IMR-90 (cell line): ENCODE results near the gene STK10. TPM values are rescaled to one million over a fixed set of nuclear protein-coding genes. Genes with fewer than 3 reads are reported as not detected.

Source experiments
- ATAC-seq: fragments of 200-7000 bp; cut with Tn5 transposase; 2 replicates; pipeline ENCODE4 v1.9.1; 2020; ENCODE audit warnings: low read depth, mild to moderate bottlenecking, moderate library complexity
- BruUV-seq: library from RNA; stranded (reverse); fragments of 400-500 nt; replicated peaks from 2 replicates; lab custom pipeline; 2021; lab: Mats Ljungman, UMichigan
- CTCF ChIA-PET: fragments of 300-600 bp; formaldehyde crosslinking; extraction: SDS; loops from one replicate; lab custom pipeline; 2021; ENCODE audit warnings: antibody characterized with exemption; lab: Yijun Ruan, JAX
- POLR2A ChIA-PET: fragments of 300-600 bp; sonication (Branson Sonifier 250); formaldehyde crosslinking; loops from one replicate; lab custom pipeline; 2022; ENCODE audit warnings: antibody characterized with exemption; ENCODE audit not compliant: unreplicated experiment; lab: Charles Lee
- DNase-seq: peaks from one replicate; pipeline ENCODE4 v3.0.0; 2013
- H2AFZ ChIP-seq: replicated peaks from 2 replicates; pipeline ENCODE3; 2013; ENCODE audit warnings: low read length, mild to moderate bottlenecking; ENCODE audit not compliant: poor library complexity
- H2AK5ac ChIP-seq: 2 replicates; pipeline ENCODE4 v1.6.1; 2013; ENCODE audit warnings: low read depth, low read length, inconsistent platforms
- H2AK9ac ChIP-seq: replicated peaks from 2 replicates; pipeline ENCODE3; 2013; ENCODE audit warnings: mild to moderate bottlenecking, low read depth, low read length, moderate library complexity; ENCODE audit not compliant: poor library complexity
- H2BK120ac ChIP-seq: 2 replicates; pipeline ENCODE4 v1.6.1; 2013; ENCODE audit warnings: low read depth, low read length, inconsistent platforms
- H2BK15ac ChIP-seq: 3 replicates; pipeline ENCODE4 v1.6.1; 2013; ENCODE audit warnings: low read depth, low read length, inconsistent platforms
- H2BK20ac ChIP-seq: 2 replicates; pipeline ENCODE4 v1.6.1; 2013; ENCODE audit warnings: low read depth, mild to moderate bottlenecking, inconsistent platforms, low read length, moderate library complexity
- H2BK5ac ChIP-seq: 2 replicates; pipeline ENCODE4 v1.6.1; 2013; ENCODE audit warnings: mild to moderate bottlenecking, low read depth, low read length, inconsistent platforms; ENCODE audit not compliant: poor library complexity, severe bottlenecking
- H3K14ac ChIP-seq: replicated peaks from 2 replicates; pipeline ENCODE4 v1.6.1; 2013; ENCODE audit warnings: low read depth, low read length, inconsistent platforms
- H3K18ac ChIP-seq: 2 replicates; pipeline ENCODE4 v1.6.1; 2013; ENCODE audit warnings: low read depth, low read length, control low read depth
- H3K23ac ChIP-seq: 2 replicates; pipeline ENCODE4 v1.6.1; 2013; ENCODE audit warnings: low read depth, low read length, inconsistent platforms
- H3K27ac ChIP-seq: 2 replicates; pipeline ENCODE4 v1.5.1; 2013; ENCODE audit warnings: mild to moderate bottlenecking, control low read depth, low read length; ENCODE audit not compliant: insufficient read depth
- H3K27me3 ChIP-seq: 2 replicates; pipeline ENCODE4 v1.6.1; 2013; ENCODE audit warnings: low read length; ENCODE audit not compliant: control insufficient read depth, insufficient read depth
- H3K36me3 ChIP-seq: 2 replicates; pipeline ENCODE4 v1.6.1; 2013; ENCODE audit warnings: low read length, mixed read lengths; ENCODE audit not compliant: control insufficient read depth, insufficient read depth
- H3K4ac ChIP-seq: 2 replicates; pipeline ENCODE4 v1.6.1; 2013; ENCODE audit warnings: low read depth, low read length, inconsistent platforms
- H3K4me1 ChIP-seq: 2 replicates; pipeline ENCODE4 v1.6.1; 2013; ENCODE audit warnings: low read length, mixed read lengths; ENCODE audit not compliant: control insufficient read depth, insufficient read depth
- H3K4me2 ChIP-seq: 2 replicates; pipeline ENCODE4 v1.6.1; 2013; ENCODE audit warnings: low read depth, mild to moderate bottlenecking, control low read depth, low read length, moderate library complexity
- H3K4me3 ChIP-seq: 2 replicates; pipeline ENCODE4 v1.5.1; 2013; ENCODE audit warnings: low read depth, mild to moderate bottlenecking, control low read depth, low read length, moderate library complexity; ENCODE audit not compliant: insufficient read depth
- H3K56ac ChIP-seq: 2 replicates; pipeline ENCODE4 v1.6.1; 2013; ENCODE audit warnings: low read length, inconsistent platforms; ENCODE audit not compliant: insufficient read depth; ENCODE audit errors: extremely low read depth
- H3K79me1 ChIP-seq, 2 experiments: 2 replicates each; pipeline ENCODE4 v1.6.1; 2013; ENCODE audit warnings: low read length in 2 of 2, inconsistent platforms in 1 of 2, low read depth in 1 of 2
- H3K9ac ChIP-seq: 2 replicates; pipeline ENCODE4 v1.6.1; 2013; ENCODE audit warnings: low read depth, low read length, control low read depth
- H3K9me1 ChIP-seq: 2 replicates; pipeline ENCODE4 v1.6.1; 2013; ENCODE audit warnings: low read length, inconsistent platforms; ENCODE audit not compliant: insufficient read depth
- H3K9me3 ChIP-seq: 2 replicates; pipeline ENCODE4 v1.6.1; 2013; ENCODE audit warnings: low read length; ENCODE audit not compliant: control insufficient read depth, insufficient read depth
- H4K20me1 ChIP-seq: 2 replicates; pipeline ENCODE4 v1.6.1; 2013; ENCODE audit warnings: low read length, inconsistent platforms; ENCODE audit not compliant: insufficient read depth
- H4K5ac ChIP-seq: 2 replicates; pipeline ENCODE4 v1.6.1; 2013; ENCODE audit warnings: mild to moderate bottlenecking, low read depth, low read length, control low read depth
- H4K8ac ChIP-seq, 2 experiments: 2 replicates each; pipeline ENCODE4 v1.6.1; 2013; ENCODE audit warnings: low read depth in 2 of 2, low read length in 2 of 2, control low read depth in 1 of 2, inconsistent platforms in 1 of 2
- H4K91ac ChIP-seq: 2 replicates; pipeline ENCODE4 v1.6.1; 2013; ENCODE audit warnings: low read depth, low read length, inconsistent platforms; ENCODE audit not compliant: insufficient read depth
- CEBPB ChIP-seq: IDR thresholded peaks from 2 replicates; pipeline ENCODE4 v1.6.1; 2012; ENCODE audit warnings: low read depth, low read length, improper control_type of control experiment
- ELK1 ChIP-seq: fragments of 150-350 bp; IDR thresholded peaks from 2 replicates; pipeline ENCODE4 v1.6.1; 2016; ENCODE audit warnings: low read depth, mild to moderate bottlenecking, low read length, moderate library complexity, borderline replicate concordance
- FOS ChIP-seq: fragments of 150-350 bp; IDR thresholded peaks from 2 replicates; pipeline ENCODE4 v1.6.1; 2016; ENCODE audit warnings: low read depth, low read length
- MAFK ChIP-seq: IDR thresholded peaks from 2 replicates; pipeline ENCODE4 v1.6.1; 2012; ENCODE audit warnings: low read depth, low read length, improper control_type of control experiment
- MXI1 ChIP-seq: IDR thresholded peaks from 2 replicates; pipeline ENCODE4 v1.6.1; 2012; ENCODE audit warnings: low read depth, mild to moderate bottlenecking, low read length, moderate library complexity, borderline replicate concordance
- NFE2L2 ChIP-seq: fragments of 150-350 bp; IDR thresholded peaks from 2 replicates; pipeline ENCODE4 v1.6.1; 2016; ENCODE audit warnings: low read depth, mild to moderate bottlenecking, low read length
- POLR2A ChIP-seq: IDR thresholded peaks from 2 replicates; pipeline ENCODE4 v1.6.1; 2012; ENCODE audit warnings: mild to moderate bottlenecking, low read depth, low read length
- RAD21 ChIP-seq: IDR thresholded peaks from 2 replicates; pipeline ENCODE4 v1.6.1; 2012; ENCODE audit warnings: low read length, improper control_type of control experiment
- RCOR1 ChIP-seq: IDR thresholded peaks from 2 replicates; pipeline ENCODE4 v1.6.1; 2012; ENCODE audit warnings: mild to moderate bottlenecking, low read length, improper control_type of control experiment; ENCODE audit not compliant: insufficient replicate concordance
- RFX5 ChIP-seq: IDR thresholded peaks from 2 replicates; pipeline ENCODE4 v1.8.0; 2012; ENCODE audit warnings: low read depth, mild to moderate bottlenecking, low read length, moderate library complexity
- SMC3 ChIP-seq: fragments of 150-350 bp; IDR thresholded peaks from 2 replicates; pipeline ENCODE4 v1.6.1; 2016; ENCODE audit warnings: low read depth, mild to moderate bottlenecking, antibody characterized with exemption, low read length, moderate library complexity
- WGBS, 2 experiments: methylation state at CpG; one replicate each; pipeline versions ENCODE4 v1.1.5 to v1.1.7; 2013; ENCODE audit warnings: missing lambda C conversion rate in 2 of 2; ENCODE audit not compliant: insufficient read length in 1 of 2; ENCODE audit errors: extremely low coverage in 2 of 2; 5-methylcytosine and 5-hydroxymethylcytosine counted together
- dilution Hi-C: fragments of 300-500 bp; cut with HindIII; formaldehyde crosslinking; loops from one replicate; pipeline ENCODE4 v1.14.3; 2018; ENCODE audit warnings: low sequenced_read_pairs; ENCODE audit not compliant: unreplicated experiment
- in situ Hi-C: fragments of 300-500 bp; cut with MboI; formaldehyde crosslinking; loops from 3 replicates; pipeline ENCODE4 v1.14.3; 2019; ENCODE audit warnings: low sequenced_read_pairs, inconsistent platforms, mixed read lengths
- intact Hi-C: fragments of 100-400 bp; cut with micrococcal nuclease; formaldehyde crosslinking; loops from 2 replicates; pipeline ENCODE4 v1.10.0; 2022
- polyA plus RNA-seq, 3 experiments: library from polyadenylated mRNA; depleted of rRNA; stranded (reverse); fragments of >200 nt; gene quantifications; 2 replicates each; pipeline ENCODE4 v1.2.3, GENCODE V29; 2012; ENCODE audit warnings: low replicate concordance in 1 of 3
- total RNA-seq: library from RNA; depleted of rRNA; stranded (reverse); fragments of >200 nt; gene quantifications from 2 replicates; pipeline ENCODE4 v1.2.3, GENCODE V29; 2012
- TF ChIP-seq, protein P1 (sequence below): conservative IDR thresholded peaks from 2 replicates; pipeline ENCODE4 v1.5.1; 2012; ENCODE audit warnings: mild to moderate bottlenecking, low read depth, low read length, improper control_type of control experiment

STK10 gene
- total and polyA plus RNA-seq, 2 of the 4 experiments (the other 2 are of a cell fraction) = 15.4 to 18.5 TPM

GRCh38 chr5:172106511-172107356 lies 81.3 kb downstream of the STK10 start:
- Histone ChIP-seq H3K18ac (peak overlapping the region; percentile 55; the same call in 1 of the 2 replicates), H3K9me1 (peaks cover 16% of the 10 kb centered on the region), H3K9me3 (no peaks in the 10 kb centered on the region), H3K27me3 (no peaks in the 10 kb centered on the region), H3K27ac (peak overlapping the region; percentile 71; the same call in 1 of the 2 replicates), H4K8ac (peak overlapping the region; percentile 33 to 88; a peak in 3 of 4 replicates), H2AK9ac (peak overlapping the region; percentile 75), H3K36me3 (peaks cover 10% of the 10 kb centered on the region), H2BK5ac (peak overlapping the region; percentile 7), H3K79me1 (peaks cover 6 to 61% of the 10 kb centered on the region in 2 experiments; a peak in 3 of 4 replicates), H2AFZ (peak overlapping the region; percentile 7), H2AK5ac (peak overlapping the region; percentile 95), H4K20me1 (peaks cover 4% of the 10 kb centered on the region; the same call in 1 of the 2 replicates), H3K9ac (peak overlapping the region; percentile 18), H2BK15ac (peak overlapping the region; percentile 64; the same call in 2 of the 3 replicates), H3K4me2 (peak overlapping the region; percentile 72), H2BK20ac (peak overlapping the region; percentile 57), H4K91ac (peak overlapping the region; percentile 79), H3K23ac (peak overlapping the region; percentile 88; the same call in 1 of the 2 replicates), H3K56ac (no peak overlapping the region), H4K5ac (peak overlapping the region; percentile 90), H3K4me1 (peaks cover 38% of the 10 kb centered on the region), H3K14ac (peak overlapping the region; percentile 81; the same call in 1 of the 2 replicates), H3K4me3 (0 out of 2 replicates have a peak overlapping the region, but pooled peaks have one; percentile 14), H2BK120ac (peak overlapping the region; percentile 87), H3K4ac (peak overlapping the region; percentile 92)
- no TSS peak for BruUV-seq
- dilution Hi-C loops = no loop called here
- ChIA-PET POLR2A (no interaction called here), CTCF (interaction anchor here (1.0 to 1.5 kb wide), 5 partner anchors 82 to 195 kb away, joined by 3 to 4 read pairs (median 4); no protein-coding TSS in a partner anchor)
- in situ Hi-C loops = loop anchor here (10.0 kb wide), 1 partner anchor 178 kb away; the partner anchor contains the start of gene UBTD2
- ATAC-seq (peak; percentile 31), DNase-seq (no peak)
- WGBS, 2 experiments = 25% methylated on average over 19 of the region's 39 CpGs; no CpG with 5 or more reads in 1 of the 2 experiments
- intact Hi-C loops = loop anchor here (1.0 to 10.0 kb wide), 5 partner anchors 82 to 348 kb away; partner anchors contain the start of genes SH3PXD2B, STK10 and UBTD2
- peak; percentile 60 for TF ChIP-seq SMC3
- TF ChIP-seq RAD21 = peak; percentile 72
- no peak for TF ChIP-seq ELK1
- no peak for TF ChIP-seq FOS
- TF ChIP-seq NFE2L2 = no peak
- TF ChIP-seq, protein P1, sequence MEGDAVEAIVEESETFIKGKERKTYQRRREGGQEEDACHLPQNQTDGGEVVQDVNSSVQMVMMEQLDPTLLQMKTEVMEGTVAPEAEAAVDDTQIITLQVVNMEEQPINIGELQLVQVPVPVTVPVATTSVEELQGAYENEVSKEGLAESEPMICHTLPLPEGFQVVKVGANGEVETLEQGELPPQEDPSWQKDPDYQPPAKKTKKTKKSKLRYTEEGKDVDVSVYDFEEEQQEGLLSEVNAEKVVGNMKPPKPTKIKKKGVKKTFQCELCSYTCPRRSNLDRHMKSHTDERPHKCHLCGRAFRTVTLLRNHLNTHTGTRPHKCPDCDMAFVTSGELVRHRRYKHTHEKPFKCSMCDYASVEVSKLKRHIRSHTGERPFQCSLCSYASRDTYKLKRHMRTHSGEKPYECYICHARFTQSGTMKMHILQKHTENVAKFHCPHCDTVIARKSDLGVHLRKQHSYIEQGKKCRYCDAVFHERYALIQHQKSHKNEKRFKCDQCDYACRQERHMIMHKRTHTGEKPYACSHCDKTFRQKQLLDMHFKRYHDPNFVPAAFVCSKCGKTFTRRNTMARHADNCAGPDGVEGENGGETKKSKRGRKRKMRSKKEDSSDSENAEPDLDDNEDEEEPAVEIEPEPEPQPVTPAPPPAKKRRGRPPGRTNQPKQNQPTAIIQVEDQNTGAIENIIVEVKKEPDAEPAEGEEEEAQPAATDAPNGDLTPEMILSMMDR = peak; percentile 77
- TF ChIP-seq POLR2A = no peak
- TF ChIP-seq RFX5 = no peak
- TF ChIP-seq RCOR1 = no peak
- TF ChIP-seq MAFK = no peak
- TF ChIP-seq MXI1 = peak; percentile 42; the same call in 1 of the 2 replicates
- no peak for TF ChIP-seq CEBPB
